Measurements from ENCODE around the gene EFCAB6.

The EFCAB6 gene

GRCh38 chr22:43633631-43634285, 178.3 kb downstream of the EFCAB6 start:
- no peak for DNase-seq

DNA sequence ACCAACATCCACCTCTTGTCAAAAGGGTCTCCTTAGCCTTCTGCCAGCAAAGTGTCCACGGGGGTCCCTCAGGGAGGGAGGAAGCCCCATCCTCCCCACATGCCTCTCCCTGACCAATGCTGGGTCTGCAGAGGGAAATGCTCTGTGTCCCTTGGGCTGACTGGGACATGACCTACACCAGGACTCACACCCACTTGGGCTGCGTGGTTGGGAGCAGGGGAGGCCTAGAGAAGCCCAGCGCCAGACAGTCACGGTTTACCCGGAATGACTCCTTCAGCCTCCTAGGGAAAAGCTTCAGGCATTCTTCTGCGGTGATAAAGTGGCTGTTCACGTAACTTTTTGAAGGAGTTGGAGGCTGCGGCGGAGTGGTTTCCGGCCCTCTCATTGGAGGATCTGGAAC, 180.3 kb downstream of the EFCAB6 start:
- DNase-seq = no peak

- DNase-seq = no peak
Observed at GRCh38 chr22:43631201-43631600, 180.9 kb downstream of the EFCAB6 start.

GRCh38 chr22:43630451-43630850, 181.7 kb downstream of the EFCAB6 start:
- no peak for DNase-seq

DNA sequence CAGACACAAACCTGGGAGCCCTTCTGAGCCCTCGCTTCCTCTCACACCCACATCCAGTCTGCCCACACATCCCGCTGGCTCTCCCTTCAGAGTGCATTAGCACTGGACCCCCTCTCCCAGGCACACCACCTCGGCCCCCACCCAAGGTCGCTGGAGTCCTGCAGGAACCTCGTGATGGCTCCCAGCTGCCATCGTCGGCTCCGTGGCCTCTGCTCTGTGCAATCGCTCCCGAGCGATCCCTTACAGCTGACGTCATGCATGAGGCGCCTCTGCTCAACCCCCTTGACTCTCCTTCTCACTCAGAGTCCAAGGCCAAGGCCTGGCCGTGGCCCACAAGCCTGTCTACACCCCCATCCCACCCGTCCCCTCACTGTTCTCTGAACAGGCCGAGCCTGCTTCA, 183.9 kb downstream of the EFCAB6 start:
- DNase-seq = no peak

- no peak for DNase-seq
Observed at GRCh38 chr22:43627485-43628213, 184.5 kb downstream of the EFCAB6 start.

- no peak for DNase-seq
Observed at GRCh38 chr22:43625242-43625641, 186.9 kb downstream of the EFCAB6 start.

DNA sequence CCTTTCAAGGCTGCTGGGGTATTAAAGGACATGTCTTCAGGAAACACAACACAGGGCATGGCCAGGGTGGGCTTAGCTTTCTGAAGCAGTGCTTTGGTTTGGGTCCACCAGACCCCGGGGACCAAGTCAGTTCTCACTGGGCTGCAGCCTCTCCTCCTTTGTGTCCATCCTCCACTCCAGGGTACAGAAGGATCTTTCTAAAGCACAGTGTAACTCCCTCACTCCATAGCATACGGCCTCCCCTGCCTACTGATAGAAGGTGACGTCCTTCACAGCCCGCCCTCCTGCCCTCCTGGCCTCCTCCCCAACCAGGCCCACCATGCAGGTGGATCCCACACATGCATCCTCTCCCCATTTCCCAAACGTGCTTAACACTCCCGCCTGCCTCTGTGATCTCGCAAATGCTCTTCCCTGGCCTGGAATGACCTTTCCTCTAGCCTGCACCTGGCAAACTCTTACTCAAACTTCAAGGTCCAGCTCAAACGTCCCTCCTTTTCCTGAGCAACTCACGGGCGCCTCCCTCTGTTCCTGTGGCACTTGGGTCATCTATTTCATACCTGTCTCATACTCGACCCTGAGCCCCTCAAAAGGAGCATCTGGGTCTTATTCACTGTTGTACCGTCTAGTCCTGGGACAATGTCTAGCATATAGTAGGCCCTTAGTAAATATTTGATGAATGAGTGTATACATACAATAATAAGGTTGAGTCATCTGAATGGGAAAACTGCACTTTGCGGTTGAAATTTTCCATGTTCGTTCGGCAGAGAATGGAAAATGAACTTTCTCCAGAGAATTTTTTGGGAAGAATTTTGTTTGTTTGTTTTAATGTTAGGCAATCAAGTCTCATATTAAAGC, 187.7 kb downstream of the EFCAB6 start:
- no peak for DNase-seq

DNA sequence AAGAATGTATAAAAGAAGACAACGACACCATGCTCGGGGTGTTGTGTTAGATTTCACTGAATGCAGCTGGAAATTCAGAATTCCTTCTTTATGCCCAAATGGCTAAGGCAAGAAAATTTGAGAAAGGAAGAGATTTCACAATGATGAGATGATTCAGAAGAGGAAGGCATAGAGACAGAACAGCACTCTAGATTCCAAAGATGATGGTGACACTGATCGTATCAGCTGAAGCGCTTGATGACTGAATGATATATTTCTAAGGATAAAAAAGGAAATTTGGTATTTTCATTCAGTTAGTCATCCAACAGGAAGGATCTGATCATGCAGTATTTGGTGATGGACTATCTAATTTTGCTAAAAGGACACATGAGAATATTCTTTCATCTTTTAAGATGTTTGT, 189.2 kb downstream of the EFCAB6 start:
- DNase-seq = no peak

- DNase-seq = no peak
Observed at GRCh38 chr22:43620197-43620596, 191.9 kb downstream of the EFCAB6 start.

GRCh38 chr22:43618517-43618916, 193.6 kb downstream of the EFCAB6 start:
- DNase-seq = no peak

GRCh38 chr22:43616645-43617044, 195.5 kb downstream of the EFCAB6 start:
- DNase-seq = no peak

DNA sequence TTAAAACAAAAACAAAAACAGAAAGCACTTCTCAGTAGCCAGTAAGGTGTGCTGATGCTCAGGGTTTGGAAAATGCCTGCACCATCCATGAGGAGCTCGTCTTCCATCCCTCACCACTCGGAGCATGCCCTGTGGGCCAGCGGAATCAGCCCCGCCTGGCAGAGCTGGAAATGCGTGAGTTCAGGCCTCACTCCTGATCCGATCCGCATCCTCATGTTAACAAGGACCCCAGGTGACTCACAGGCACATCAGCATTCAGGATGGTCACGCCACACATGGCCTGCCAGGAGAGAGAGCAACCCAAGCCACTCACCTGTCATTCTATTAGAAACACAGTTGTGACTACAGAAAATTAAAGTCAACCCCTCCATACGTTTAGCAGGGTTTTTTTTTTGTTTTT, 211.8 kb downstream of the EFCAB6 start:
- no peak for DNase-seq

- DNase-seq = no peak
Observed at GRCh38 chr22:43592476-43592875, 219.6 kb downstream of the EFCAB6 start.

DNA sequence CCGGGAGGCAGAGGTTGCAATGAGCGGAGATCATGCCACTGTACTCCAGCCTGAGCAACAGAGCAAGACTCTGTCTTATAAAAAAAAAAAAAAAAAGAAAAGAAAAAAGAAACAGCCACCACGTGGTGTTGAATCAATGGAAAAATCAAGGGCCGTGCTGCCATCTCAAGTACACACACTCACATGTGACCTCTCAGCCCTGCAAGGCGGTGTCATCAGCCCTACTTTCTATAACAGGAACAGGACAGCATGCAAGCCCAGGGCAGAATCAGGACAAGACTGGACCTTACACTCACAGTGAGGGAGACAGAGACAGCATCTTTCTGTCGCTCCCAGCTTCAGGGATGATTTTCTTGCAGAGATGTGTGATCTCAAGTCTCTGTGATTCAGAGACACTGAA, 220.7 kb downstream of the EFCAB6 start:
- DNase-seq = no peak

DNA sequence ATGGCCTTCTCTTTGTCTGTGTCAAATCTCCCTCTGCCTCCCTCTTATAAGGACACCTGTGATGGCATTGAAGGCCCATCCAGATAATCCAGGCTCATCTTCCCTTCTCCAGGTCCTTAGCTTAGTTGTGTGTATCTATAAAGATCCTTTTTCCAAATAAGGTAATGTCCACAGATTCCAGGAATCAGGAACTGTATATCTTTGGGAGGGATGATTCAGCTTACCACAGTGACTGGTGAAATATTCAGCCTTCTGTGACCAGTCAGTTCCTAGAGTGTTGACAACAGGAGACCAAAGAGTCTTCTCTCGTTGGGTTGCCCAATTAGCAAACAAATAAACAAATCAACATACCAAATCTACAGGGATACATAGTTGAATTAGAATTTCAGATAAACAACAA, 224.5 kb downstream of the EFCAB6 start:
- peak; percentile 6 for DNase-seq

DNA sequence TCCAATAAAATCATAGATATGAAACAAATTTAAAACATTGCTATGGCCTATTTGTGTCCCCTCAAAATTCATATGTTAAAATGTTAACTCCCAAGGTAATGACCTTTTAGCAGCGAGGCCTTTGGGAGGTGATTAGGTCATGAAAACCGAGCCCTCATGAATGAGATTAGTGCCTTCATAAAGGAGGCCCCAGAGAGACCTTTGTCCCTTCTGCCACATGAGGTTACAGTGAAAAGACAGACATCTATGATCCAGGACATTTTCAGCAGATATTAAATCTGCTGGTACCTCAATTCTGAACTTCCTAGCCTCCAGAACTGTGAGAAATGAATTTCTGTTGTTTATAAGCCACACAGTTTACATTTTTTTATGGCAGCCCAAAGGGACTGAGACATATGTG, 228.6 kb downstream of the EFCAB6 start:
- DNase-seq = no peak

GRCh38 chr22:43582394-43582793, 229.7 kb downstream of the EFCAB6 start:
- DNase-seq = no peak

- DNase-seq = no peak
Observed at GRCh38 chr22:43580271-43580750, 231.8 kb downstream of the EFCAB6 start.

GRCh38 chr22:43574738-43575137, 237.4 kb downstream of the EFCAB6 start:
- DNase-seq = no peak

DNA sequence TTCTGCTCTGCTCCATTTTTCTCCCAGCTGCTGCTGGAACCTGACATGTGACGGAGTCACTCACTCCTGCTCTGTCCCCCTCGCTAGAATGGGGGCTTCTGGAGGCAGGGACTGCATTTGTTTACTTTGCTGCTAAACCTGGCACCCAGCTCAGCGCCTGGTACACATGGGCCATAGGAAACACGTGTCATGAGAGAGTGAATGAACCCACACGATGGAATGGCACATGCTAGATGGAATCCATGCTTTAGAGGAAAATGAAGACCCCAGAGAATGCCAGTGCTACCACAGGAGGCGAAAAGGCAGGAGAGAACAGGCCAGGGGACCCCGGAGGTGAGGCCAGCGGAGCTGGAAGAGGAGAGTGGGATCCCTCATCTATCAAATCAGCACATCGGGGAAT, 239.4 kb downstream of the EFCAB6 start:
- DNase-seq = no peak

- no peak for DNase-seq
Observed at GRCh38 chr22:43571181-43571580, 240.9 kb downstream of the EFCAB6 start.

GRCh38 chr22:43570531-43571165, 241.5 kb downstream of the EFCAB6 start:
- no peak for DNase-seq
